Fibroblast of lung (primary cell): ENCODE results near the gene FZD4.

Experiments used
- EZH2 ChIP-seq: IDR thresholded peaks from 2 replicates; pipeline ENCODE4 v1.5.1; 2012; ENCODE audit warnings: low read length, control low read depth, mild to moderate bottlenecking; ENCODE audit errors: missing control alignments
- TF ChIP-seq, protein P1 (sequence below), 2 donors: IDR thresholded peaks in 1 of 2; conservative IDR thresholded peaks in 1 of 2; 1 replicate in 1 of 2; 2 replicates in 1 of 2; pipeline ENCODE4 v1.5.1; 2011 to 2012; ENCODE audit warnings: low read length in 2 of 2, control low read depth in 1 of 2, inconsistent platforms in 1 of 2, low read depth in 1 of 2, mild to moderate bottlenecking in 1 of 2

DNA sequence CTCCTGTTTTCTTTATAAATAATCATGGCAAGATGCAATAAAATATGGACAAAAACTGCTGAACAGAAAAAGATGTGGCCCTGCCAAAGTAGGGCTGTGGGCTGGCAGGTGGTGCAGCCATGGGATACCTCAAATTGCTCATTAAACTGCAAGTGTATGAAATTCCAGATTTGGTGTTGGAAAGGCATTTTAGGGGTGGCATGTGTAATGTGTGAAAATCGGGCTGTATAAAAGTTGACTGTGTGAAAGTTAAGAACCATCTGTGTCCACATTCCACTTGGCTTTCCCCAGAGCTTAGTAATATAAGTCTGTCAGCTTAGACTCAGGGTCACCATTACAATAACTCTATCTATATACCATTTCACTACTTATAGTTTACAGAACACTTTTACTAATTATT is 34.8 kb upstream of the FZD4 start:
- TF ChIP-seq, protein P1, sequence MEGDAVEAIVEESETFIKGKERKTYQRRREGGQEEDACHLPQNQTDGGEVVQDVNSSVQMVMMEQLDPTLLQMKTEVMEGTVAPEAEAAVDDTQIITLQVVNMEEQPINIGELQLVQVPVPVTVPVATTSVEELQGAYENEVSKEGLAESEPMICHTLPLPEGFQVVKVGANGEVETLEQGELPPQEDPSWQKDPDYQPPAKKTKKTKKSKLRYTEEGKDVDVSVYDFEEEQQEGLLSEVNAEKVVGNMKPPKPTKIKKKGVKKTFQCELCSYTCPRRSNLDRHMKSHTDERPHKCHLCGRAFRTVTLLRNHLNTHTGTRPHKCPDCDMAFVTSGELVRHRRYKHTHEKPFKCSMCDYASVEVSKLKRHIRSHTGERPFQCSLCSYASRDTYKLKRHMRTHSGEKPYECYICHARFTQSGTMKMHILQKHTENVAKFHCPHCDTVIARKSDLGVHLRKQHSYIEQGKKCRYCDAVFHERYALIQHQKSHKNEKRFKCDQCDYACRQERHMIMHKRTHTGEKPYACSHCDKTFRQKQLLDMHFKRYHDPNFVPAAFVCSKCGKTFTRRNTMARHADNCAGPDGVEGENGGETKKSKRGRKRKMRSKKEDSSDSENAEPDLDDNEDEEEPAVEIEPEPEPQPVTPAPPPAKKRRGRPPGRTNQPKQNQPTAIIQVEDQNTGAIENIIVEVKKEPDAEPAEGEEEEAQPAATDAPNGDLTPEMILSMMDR (conservative IDR thresholded peaks at IDR 0.05 in 1 of 2, IDR thresholded peaks at IDR 0.05 in 1 of 2; ENCODE audit: low read depth in 1 of 2, low read length in 2 of 2): no peak
- TF ChIP-seq EZH2: no peak
